NT2/D1 (cell line): ENCODE measurements around the gene AURKA.
A peak's percentile ranks its signal among the peaks of the same experiment; 100 is the strongest.
"Not testable (repeated sequence)": the region's sequence is repeated elsewhere in the genome, so short reads cannot be mapped to it uniquely, and the experiment has no call there.

Experiments
- DNase-seq: peaks from one replicate; pipeline ENCODE4 v3.0.0-alpha.2; 2011; ENCODE audit warnings: low read depth, low spot score
- H3K27me3 ChIP-seq: 2 replicates; pipeline ENCODE4 v1.6.0; 2011; ENCODE audit warnings: mild to moderate bottlenecking; ENCODE audit not compliant: insufficient read length, insufficient read depth
- H3K36me3 ChIP-seq: 2 replicates; pipeline ENCODE4 v1.6.1; 2011; ENCODE audit warnings: mild to moderate bottlenecking, low read length, mixed read lengths; ENCODE audit not compliant: insufficient read depth, insufficient read length
- H3K4me1 ChIP-seq: 2 replicates; pipeline ENCODE4 v1.5.1; 2011; ENCODE audit not compliant: insufficient read depth, insufficient read length
- H3K4me3 ChIP-seq: 2 replicates; pipeline ENCODE4 v1.5.1; 2011; ENCODE audit warnings: low read depth; ENCODE audit not compliant: insufficient read length
- H3K9ac ChIP-seq: 2 replicates; pipeline ENCODE4 v1.6.0; 2011; ENCODE audit warnings: low read depth; ENCODE audit not compliant: insufficient read length
- H3K9me3 ChIP-seq: 2 replicates; pipeline ENCODE4 v1.5.1; 2011; ENCODE audit warnings: mild to moderate bottlenecking, low read length; ENCODE audit not compliant: insufficient read depth
- SUZ12 ChIP-seq: IDR thresholded peaks from 2 replicates; pipeline ENCODE4 v1.6.1; 2011; ENCODE audit not compliant: insufficient read length, insufficient read depth; ENCODE audit errors: extremely low read depth
- YY1 ChIP-seq: IDR thresholded peaks from 2 replicates; pipeline ENCODE4 v1.6.1; 2011; ENCODE audit not compliant: insufficient read length, insufficient read depth
- ZNF274 ChIP-seq: IDR thresholded peaks from 2 replicates; pipeline ENCODE4 v1.6.1; 2011; ENCODE audit warnings: mild to moderate bottlenecking, low read depth, low read length

Gene AURKA

DNA sequence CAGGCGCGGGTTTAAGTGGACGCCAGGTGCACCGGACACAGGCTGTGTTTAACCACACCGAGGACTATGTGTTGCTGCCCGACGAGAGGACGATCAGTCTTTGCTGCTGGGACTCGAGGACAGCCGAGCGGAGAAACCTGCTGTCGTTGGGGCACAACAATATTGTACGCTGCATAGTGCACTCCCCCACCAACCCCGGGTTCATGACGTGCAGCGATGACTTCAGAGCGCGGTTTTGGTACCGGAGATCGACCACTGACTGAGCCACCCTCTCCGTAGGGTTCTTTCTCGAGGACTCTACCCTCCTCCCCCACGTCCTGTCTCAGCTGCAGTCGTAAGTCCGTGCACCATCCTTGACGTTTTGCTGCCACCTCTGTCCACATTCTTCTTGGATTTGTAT is 11.4 kb upstream of the AURKA start:
- Histone ChIP-seq H3K9me3 (no peaks in the 10 kb centered on the region), H3K27me3 (no peaks in the 10 kb centered on the region), H3K9ac (no peak overlapping the region), H3K4me1 (no peaks in the 10 kb centered on the region), H3K4me3 (no peak overlapping the region), H3K36me3 (peaks cover 85% of the 10 kb centered on the region)
- no peak for DNase-seq
- TF ChIP-seq ZNF274 (no peak), YY1 (no peak), SUZ12 (no peak)

DNA sequence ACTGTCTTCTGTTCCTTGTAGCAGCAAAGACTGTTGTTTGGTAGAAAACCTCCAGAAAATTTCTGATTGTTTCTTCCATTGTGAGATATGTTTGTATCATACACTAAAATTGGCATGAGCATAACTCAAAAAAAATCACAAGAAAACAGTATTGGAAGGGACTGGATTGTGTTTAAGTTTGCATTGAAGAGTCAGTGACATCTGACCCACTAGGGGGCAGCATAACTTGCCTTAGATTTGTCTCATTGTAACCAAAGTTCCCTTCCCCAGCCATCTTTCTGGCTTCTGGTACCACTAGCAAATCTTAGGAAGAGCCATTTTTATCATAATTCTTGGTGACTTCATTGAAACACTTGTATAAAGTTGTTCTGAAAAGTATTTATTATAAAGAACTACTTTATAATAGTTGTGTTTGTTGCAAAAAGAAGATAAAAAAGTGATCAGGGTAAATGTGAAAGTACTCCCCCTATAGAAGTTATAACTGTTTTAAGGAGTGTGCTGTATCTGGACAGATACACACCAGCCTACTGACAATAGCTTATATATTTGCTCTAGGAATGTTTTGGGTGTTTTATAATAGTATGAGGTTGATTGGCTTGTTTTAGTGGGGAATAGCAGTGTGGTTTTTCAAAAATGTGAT is 8.1 kb upstream of the AURKA start:
- peak; percentile 56 for DNase-seq
- Histone ChIP-seq H3K4me1 (no peaks in the 10 kb centered on the region), H3K36me3 (peaks cover 90% of the 10 kb centered on the region), H3K27me3 (no peaks in the 10 kb centered on the region), H3K4me3 (no peak overlapping the region), H3K9me3 (no peaks in the 10 kb centered on the region), H3K9ac (no peak overlapping the region)
- TF ChIP-seq SUZ12: no peak
- TF ChIP-seq YY1: no peak
- TF ChIP-seq ZNF274: no peak

DNA sequence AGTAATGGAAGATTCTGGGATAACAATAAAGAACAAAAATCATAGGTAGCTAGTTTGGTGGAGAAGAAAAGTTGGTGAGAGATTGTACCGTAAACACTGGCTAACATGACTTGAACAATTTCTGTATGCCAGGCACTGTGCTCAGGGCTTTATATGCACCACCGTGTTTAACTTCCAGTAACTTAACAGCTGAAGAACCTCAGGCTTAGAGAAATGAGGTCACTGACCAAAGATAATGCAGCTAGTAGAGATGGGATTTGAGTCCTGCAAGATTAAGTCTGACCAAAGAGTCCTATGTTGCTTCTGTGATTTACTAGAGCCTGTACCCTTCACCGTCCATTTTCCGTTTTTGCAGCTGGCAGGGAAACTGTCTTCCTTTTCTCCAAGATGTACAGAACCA is 3.2 kb upstream of the AURKA start:
- Histone ChIP-seq H3K36me3 (peaks cover 71% of the 10 kb centered on the region), H3K4me1 (no peaks in the 10 kb centered on the region), H3K4me3 (no peak overlapping the region), H3K9ac (no peak overlapping the region), H3K9me3 (no peaks in the 10 kb centered on the region), H3K27me3 (no peaks in the 10 kb centered on the region)
- no peak for DNase-seq
- TF ChIP-seq YY1 (no peak), SUZ12 (no peak), ZNF274 (no peak)

DNA sequence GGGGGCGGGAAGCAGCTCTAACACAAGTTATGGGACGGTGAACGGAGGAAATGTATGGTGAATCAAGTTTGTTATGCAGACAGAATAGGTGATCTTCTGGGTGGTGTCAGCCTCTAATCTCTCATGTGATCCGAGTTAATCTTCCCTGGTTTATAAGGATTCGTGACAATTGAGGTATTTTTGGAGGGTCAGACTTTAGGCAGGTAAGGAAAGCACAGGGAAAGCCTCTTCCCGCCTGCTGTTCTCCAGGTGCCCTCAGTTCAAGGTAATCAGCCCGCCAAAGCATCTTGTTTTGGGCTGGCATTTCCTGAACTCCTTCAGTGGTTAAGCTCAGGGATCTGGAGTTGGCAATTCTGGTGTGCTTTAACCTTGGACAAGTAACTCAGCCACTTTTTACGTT is 1.6 kb upstream of the AURKA start:
- Histone ChIP-seq H3K4me1 (no peaks in the 10 kb centered on the region), H3K4me3 (peak overlapping the region; percentile 97), H3K9me3 (no peaks in the 10 kb centered on the region), H3K9ac (peak overlapping the region; percentile 95), H3K36me3 (peaks cover 71% of the 10 kb centered on the region), H3K27me3 (no peaks in the 10 kb centered on the region)
- DNase-seq: no peak
- TF ChIP-seq ZNF274 (no peak), SUZ12 (no peak), YY1 (no peak)

DNA sequence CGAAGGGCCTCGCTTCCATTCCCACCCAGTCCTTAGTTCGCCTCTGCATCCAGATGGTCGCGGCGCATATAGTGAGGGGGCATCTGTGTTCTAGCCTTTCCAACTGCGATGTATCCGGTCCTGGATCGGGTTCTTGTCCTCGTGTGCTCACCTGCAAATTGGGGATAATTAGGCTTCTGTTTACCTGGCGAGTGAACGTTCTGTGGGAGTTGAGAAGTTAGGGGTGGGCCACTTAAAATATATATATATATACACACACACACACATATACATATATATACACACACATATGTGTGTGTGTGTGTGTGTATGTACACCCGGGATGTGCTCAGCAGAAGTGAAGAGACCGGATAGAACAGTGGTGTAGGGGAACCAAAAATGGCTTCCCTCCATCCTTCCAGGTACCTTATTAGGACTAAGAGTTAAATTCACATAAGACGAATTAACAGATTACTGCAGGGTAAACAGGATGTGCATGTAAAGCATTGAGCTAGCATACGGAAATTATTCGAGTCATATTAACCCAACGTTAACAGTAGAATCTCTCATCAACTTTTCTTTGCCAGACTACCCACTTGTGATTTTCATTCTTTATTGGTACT is 967 bp upstream of the AURKA start:
- no peak for TF ChIP-seq YY1
- no peak for TF ChIP-seq ZNF274
- no peak for TF ChIP-seq SUZ12
- Histone ChIP-seq H3K4me1 (peaks cover 2% of the 10 kb centered on the region), H3K9ac (peak overlapping the region; percentile 95), H3K9me3 (no peaks in the 10 kb centered on the region), H3K36me3 (peaks cover 70% of the 10 kb centered on the region), H3K27me3 (no peaks in the 10 kb centered on the region), H3K4me3 (peak overlapping the region; percentile 97)
- no peak for DNase-seq

DNA sequence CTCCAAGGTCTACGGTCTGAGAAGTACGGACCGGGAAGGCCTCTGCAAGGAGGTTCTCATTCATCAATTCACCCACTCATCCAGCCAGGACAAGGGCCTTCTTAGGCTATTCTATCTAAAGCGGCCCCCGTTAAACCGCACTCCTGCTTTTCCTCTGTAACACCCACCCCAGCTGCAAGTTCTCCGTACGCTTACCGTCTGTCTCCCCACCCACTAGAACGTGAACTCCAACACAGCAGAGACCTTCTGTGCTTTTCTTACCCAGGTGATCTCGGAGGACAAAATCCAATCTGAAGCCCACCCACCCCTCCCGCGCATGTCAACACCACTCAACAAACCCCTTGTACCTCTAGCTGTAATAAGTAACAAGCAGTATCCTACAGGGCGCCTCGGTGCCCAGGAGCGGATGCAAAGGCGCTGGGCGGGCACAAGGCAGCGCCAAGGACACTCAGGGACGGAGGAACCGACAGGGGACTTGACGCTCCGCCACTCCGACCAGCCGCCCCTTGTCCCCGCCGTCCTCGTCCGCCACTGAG is 351 bp downstream of the AURKA start:
- Histone ChIP-seq H3K9me3 (no peaks in the 10 kb centered on the region), H3K4me3 (peak overlapping the region; percentile 97), H3K36me3 (peaks cover 69% of the 10 kb centered on the region), H3K27me3 (no peaks in the 10 kb centered on the region), H3K9ac (peak overlapping the region; percentile 90), H3K4me1 (peaks cover 2% of the 10 kb centered on the region)
- DNase-seq: no peak
- TF ChIP-seq YY1 (no peak), ZNF274 (no peak), SUZ12 (no peak)

DNA sequence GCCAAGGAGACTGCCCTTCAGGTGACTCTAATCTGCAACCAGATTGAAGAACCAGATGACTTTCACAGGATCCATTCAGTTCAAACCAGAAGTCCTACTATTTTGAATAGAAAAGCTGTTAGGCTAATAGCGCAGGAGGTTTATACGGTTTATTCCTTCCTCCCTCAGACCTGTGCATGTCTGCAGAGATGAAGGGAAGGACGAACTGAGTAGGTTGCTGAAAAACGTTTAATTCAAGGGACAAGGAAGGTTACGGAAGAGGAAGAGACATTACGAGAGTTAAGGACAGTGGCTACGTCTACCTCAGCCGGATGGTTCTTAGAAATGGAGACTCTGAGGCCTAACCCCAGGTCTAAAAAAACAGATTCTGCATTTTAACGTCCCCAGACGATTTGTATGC is 978 bp downstream of the AURKA start:
- DNase-seq: no peak
- H3K9ac ChIP-seq: peak overlapping the region; percentile 90
- peaks cover 2% of the 10 kb centered on the region for H3K4me1 ChIP-seq
- H3K4me3 ChIP-seq: peak overlapping the region; percentile 97
- peaks cover 69% of the 10 kb centered on the region for H3K36me3 ChIP-seq
- TF ChIP-seq SUZ12: no peak
- TF ChIP-seq YY1: no peak
- no peak for TF ChIP-seq ZNF274
- H3K9me3 ChIP-seq: no peaks in the 10 kb centered on the region
- no peaks in the 10 kb centered on the region for H3K27me3 ChIP-seq

DNA sequence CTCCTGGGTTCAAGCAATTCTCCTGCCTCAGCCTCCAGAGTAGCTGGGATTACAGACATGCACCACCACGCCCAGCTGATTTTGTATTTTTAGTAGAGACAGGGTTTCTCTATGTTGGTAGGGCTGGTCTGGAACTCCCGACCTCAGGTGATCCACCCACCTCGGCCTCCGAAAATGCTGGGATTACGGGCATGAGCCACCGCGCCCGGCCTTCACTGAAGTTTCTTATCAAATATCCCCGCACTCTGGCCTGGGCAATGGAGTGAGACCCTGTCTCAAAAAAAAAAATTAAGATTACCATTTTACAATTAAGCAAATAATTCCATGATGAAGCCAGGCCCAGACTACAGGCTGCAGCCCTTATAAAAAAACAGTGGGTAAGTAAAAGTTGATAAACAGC is 1.6 kb downstream of the AURKA start:
- not testable (repeated sequence) for H3K4me1 ChIP-seq, DNase-seq, H3K9me3 ChIP-seq, H3K9ac ChIP-seq, H3K27me3 ChIP-seq, H3K4me3 ChIP-seq
- peaks cover 67% of the 10 kb centered on the region for H3K36me3 ChIP-seq
